ENCODE results near the gene PDK2.

PDK2 gene

DNA sequence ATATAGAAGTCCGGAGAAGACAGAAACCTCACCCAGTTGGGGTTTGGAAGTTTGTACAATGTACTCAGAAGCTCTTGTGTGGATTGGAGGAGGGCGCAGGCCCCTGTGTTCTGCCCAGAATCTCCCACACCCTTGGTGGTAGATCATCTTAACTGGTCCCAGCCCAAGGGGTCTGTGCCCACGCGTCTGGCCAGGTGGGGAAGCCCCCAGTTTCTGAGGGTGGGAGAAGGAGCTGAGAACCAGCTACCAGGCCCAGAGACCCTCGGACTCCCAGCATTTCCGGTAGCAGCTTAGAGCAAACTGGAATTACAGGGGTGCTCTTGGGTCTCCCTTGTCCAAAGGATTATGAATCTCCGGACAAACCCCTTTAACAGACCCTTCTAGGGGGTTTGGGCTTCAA, 57.6 kb downstream of the PDK2 start:
- DNase-seq, result no peak

DNA sequence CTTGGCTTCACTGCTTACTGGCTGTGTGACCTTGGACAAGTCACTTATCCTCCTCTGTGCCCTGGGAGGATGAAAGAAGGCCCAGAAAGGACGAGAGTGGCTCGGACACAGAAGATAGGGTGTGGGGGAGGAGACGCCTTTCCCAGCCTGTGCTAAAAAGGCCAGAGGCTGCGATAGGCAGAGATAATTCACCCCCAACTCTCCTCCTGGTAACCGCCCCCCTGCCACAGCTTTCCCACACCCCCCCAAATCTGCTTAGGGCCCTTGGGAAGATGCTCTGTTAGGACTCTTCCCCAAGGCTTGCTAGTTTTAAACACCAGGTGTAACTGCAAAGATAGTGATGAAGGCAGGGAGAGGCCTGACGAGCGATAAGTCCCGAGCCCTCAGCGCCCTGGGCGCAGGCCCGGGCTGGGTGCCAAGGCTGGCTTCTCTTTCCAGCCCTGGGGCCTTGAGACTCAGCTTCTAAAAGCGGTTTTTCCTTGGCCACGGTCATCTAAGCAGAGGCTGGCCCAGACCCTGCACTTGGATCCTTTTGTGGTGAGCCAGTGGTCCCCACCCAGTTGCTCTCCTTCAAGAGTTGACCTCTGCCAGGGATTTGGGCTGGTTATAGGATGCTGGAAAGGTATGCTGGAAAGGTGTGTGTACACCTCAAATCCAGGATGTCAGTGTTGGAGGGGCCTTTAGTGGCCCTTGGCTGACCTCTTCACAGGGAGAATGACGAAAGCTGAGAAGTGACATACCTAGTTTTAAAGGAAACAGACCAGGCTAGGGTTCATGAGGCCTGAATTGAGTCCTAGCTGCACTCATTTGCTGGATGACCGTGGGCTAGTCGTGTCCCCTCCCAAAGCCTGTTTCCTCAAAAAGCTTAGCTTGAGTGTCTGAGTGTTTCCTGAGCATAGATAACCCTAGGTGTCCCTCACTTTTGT, 58.8 kb downstream of the PDK2 start:
- no peak for DNase-seq

DNA sequence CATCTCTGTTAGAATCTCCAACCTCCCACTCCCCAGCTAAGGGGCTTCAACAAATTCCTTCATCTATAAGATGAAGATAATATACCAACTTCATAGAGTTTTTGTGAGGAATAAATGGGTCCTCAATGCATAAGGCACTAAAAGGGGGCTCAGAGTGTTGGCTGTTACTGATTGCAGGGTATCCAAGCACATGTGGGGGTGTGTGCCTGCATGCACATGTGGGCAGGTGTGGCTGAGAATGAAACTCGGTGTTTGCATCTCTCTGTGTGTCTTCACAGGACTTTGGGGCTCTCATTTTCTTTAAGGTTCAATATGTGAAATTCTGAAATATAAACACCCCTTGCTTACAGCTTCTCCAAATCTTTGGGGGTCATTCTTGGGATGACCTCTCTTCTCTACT, 59.5 kb downstream of the PDK2 start:
- DNase-seq, result no peak

DNA sequence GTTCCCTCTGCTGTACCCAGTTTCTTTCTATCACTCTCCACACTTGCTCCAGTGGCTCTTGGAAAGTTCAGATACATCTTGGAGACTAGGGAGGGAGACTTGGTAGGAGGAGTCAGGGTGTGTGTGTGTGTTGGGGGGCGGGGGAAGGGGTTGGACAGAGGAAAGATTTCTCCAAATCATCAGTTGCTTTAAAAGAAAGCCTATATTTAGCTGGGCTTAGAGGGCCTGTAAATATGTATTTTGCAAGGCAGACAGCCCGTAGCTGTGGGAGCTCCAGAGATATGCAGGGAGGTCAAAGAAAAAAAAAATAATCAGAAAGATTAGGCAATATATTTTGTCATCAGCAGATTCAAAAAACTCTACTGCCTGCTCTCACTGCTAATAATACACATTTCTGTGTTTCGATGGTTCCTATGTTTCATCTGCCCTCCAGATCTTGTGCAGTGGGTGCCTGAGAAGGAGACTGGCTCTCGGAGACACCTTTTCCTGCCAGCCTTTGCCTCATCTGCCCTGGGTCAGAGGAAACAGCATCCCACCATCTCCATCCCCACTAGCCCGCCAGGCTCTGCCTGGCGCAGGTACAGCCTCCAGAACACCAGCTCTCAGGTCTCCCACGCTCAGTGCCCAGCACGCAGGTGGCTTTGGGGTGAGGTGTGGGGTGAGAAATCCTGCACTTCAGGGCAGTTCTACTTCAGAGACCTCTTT, 60.1 kb downstream of the PDK2 start:
- no peak for DNase-seq

DNA sequence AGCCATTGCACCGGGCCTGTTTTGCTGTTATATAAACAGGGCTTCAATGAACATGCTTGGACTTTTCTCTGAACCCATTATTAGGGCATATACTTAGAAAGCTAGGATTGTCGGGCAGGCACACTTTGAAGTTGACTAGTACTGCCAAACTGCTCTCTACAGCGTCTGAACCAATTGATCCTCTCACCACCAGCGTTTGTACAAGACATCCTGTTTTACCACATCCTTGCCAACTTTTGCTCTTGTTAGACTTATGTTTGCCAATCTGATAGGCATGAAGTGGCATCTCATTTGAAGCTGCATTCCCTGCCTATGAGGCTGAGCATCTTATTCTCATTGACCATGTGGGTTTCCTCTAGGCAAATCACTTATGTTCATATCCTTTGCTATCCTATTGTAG, 62.7 kb downstream of the PDK2 start:
- DNase-seq, result no peak

DNA sequence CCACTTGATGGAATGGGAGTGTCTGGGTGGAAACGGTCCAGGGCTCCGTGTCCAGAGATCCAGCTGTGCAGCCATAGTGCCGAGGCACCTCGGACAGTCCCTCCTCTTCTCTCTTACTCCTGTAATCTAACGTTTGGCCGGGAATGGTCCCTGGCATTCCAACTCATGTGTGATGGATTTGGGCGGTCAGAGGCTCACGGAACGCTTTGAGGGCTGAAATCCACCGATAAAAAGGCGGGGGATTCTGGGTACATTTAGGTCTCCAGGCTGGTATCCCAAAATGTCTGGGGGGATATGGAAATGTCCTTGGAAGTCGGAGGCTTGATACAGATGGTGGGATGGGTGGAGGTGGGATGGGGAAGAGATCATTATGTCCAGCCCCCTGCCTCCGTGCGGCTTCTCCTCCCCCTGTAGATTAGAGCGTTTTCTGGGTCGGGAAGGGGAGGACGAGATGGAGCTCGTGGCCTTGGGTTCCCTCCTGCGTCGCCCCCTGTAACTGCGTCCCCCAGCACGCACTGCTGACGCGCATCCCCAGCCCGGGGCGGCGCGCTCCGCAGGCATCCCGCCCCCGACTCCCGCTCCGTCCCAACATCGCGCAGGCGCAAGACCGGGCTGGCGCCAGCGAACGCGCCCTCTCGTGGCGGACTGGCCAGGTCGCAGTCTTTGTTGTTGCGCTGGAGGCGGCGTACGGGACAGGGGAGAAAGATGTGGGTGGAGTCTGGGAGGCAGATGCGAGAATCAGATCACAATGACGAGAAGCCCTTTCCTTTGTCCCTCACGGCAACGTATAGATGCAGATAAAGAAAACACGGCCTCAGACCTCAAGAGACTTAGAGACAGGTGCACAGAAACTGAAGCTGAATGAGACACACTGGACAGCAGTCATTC, 66.1 kb downstream of the PDK2 start:
- DNase-seq, result peak; percentile 96
